ENCODE data around the gene TCEA2. TPM values are rescaled to one million over a fixed set of nuclear protein-coding genes. Genes with fewer than 3 reads are reported as not detected.

The TCEA2 gene
- 100 to 1,000 TPM in 1 of 2 donors, 10 to 100 TPM in 1; 64.3 to 110 TPM for total RNA-seq
- polyA plus RNA-seq (2013, experiment 1 of 2), result 82.9 TPM
- 77.1 TPM for polyA plus RNA-seq (2013, experiment 2 of 2)
- long read RNA-seq, experiment 1, transcript TCEA2-202 (10 exons, 1,235 nt), result major isoform, 20 of 36 reads
- long read RNA-seq, experiment 1, partial matches to known transcripts, result 2 of 36 reads
- long read RNA-seq, experiment 1, other reads (novel, unspliced or antisense), result 12 of 36 reads
- long read RNA-seq, experiment 2, transcript TCEA2-202 (10 exons, 1,235 nt), result major isoform, 103 of 153 reads
- long read RNA-seq, experiment 2, partial matches to known transcripts, result 6 of 153 reads
- long read RNA-seq, experiment 2, other reads (novel, unspliced or antisense), result 44 of 153 reads
- long read RNA-seq, experiment 3, transcript TCEA2-202 (10 exons, 1,235 nt), result major isoform, 12 of 23 reads
- long read RNA-seq, experiment 3, partial matches to known transcripts, result 3 of 23 reads
- long read RNA-seq, experiment 3, other reads (novel, unspliced or antisense), result 8 of 23 reads
- long read RNA-seq, experiment 4, transcript TCEA2-202 (10 exons, 1,235 nt), result major isoform, 13 of 31 reads
- long read RNA-seq, experiment 4, partial matches to known transcripts, result 9 of 31 reads
- long read RNA-seq, experiment 4, other reads (novel, unspliced or antisense), result 9 of 31 reads

- H3K36me3 Mint-ChIP-seq (ENCODE audit: low read depth), result no peaks in the 10 kb centered on the region
- H3K9me3 Mint-ChIP-seq, result no peaks in the 10 kb centered on the region
- H3K9me3 ChIP-seq (ENCODE audit: control insufficient read depth, low read length), result no peaks in the 10 kb centered on the region
- DNase-seq, result peak; percentile 97
- H3K4me1 Mint-ChIP-seq, result peaks cover 14% of the 10 kb centered on the region
- TF ChIP-seq, protein P1, sequence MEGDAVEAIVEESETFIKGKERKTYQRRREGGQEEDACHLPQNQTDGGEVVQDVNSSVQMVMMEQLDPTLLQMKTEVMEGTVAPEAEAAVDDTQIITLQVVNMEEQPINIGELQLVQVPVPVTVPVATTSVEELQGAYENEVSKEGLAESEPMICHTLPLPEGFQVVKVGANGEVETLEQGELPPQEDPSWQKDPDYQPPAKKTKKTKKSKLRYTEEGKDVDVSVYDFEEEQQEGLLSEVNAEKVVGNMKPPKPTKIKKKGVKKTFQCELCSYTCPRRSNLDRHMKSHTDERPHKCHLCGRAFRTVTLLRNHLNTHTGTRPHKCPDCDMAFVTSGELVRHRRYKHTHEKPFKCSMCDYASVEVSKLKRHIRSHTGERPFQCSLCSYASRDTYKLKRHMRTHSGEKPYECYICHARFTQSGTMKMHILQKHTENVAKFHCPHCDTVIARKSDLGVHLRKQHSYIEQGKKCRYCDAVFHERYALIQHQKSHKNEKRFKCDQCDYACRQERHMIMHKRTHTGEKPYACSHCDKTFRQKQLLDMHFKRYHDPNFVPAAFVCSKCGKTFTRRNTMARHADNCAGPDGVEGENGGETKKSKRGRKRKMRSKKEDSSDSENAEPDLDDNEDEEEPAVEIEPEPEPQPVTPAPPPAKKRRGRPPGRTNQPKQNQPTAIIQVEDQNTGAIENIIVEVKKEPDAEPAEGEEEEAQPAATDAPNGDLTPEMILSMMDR (conservative IDR thresholded peaks at IDR 0.05), result no peak
- no peaks in the 10 kb centered on the region for H3K4me1 ChIP-seq (ENCODE audit: control insufficient read depth, insufficient read depth, low read length)
- H3K27me3 ChIP-seq (ENCODE audit: control insufficient read depth, insufficient read depth, low read length, poor library complexity, severe bottlenecking), result no peaks in the 10 kb centered on the region
- H3K9ac ChIP-seq (ENCODE audit: extremely low read depth, low read length, poor library complexity, severe bottlenecking), result peak within 1 kb of the TSS; percentile 41
- H3K36me3 ChIP-seq (ENCODE audit: control insufficient read depth, insufficient read depth, low read length), result no peaks in the 10 kb centered on the region
- H3K4me3 Mint-ChIP-seq, result peak within 1 kb of the TSS; percentile 75
- H3K27ac Mint-ChIP-seq, result peak within 1 kb of the TSS; percentile 52
- H3K27ac ChIP-seq (ENCODE audit: low read depth, low read length), result no peak within 1 kb of the TSS
- 11 to 47% methylated on average over 7 to 85 of the region's 85 CpGs for WGBS, 2 experiments (ENCODE audit: insufficient coverage in 1 of 2, insufficient read length in 1 of 2)
- H3K27me3 Mint-ChIP-seq (ENCODE audit: insufficient read depth), result peaks cover 8% of the 10 kb centered on the region
- peak within 1 kb of the TSS; percentile 82 for H3K4me3 ChIP-seq (ENCODE audit: low read length)
Observed at GRCh38 chr20:64062596-64063388, at the start of gene TCEA2. Gene TCEA2, plus strand, starts transcription at chr20:64063198. Its CDS starts 115 bp downstream, at chr20:64063313.

GRCh38 chr20:64015635-64016034 lies 47.4 kb upstream of the TCEA2 start:
- no peaks in the 10 kb centered on the region for H3K9me3 Mint-ChIP-seq
- peaks cover 65% of the 10 kb centered on the region for H3K36me3 ChIP-seq (ENCODE audit: control insufficient read depth, insufficient read depth, low read length)
- no peaks in the 10 kb centered on the region for H3K4me1 ChIP-seq (ENCODE audit: control insufficient read depth, insufficient read depth, low read length)
- 93 to 100% methylated on average over 1 to 2 of the region's 2 CpGs for WGBS, 2 experiments (ENCODE audit: insufficient coverage in 1 of 2, insufficient read length in 1 of 2)
- H3K27ac ChIP-seq (ENCODE audit: low read depth, low read length), result no peak overlapping the region
- TF ChIP-seq, protein P1 (conservative IDR thresholded peaks at IDR 0.05), result no peak
- DNase-seq, result no peak
- H3K4me3 ChIP-seq (ENCODE audit: low read length), result no peak overlapping the region
- peaks cover 7% of the 10 kb centered on the region for H3K9me3 ChIP-seq (ENCODE audit: control insufficient read depth, low read length)
- H3K36me3 Mint-ChIP-seq (ENCODE audit: low read depth), result peaks cover 62% of the 10 kb centered on the region
- H3K27me3 Mint-ChIP-seq (ENCODE audit: insufficient read depth), result no peaks in the 10 kb centered on the region
- H3K27ac Mint-ChIP-seq, result no peak overlapping the region
- no peak overlapping the region for H3K4me3 Mint-ChIP-seq
- no peak overlapping the region for H3K9ac ChIP-seq (ENCODE audit: extremely low read depth, low read length, poor library complexity, severe bottlenecking)
- H3K27me3 ChIP-seq (ENCODE audit: control insufficient read depth, insufficient read depth, low read length, poor library complexity, severe bottlenecking), result no peaks in the 10 kb centered on the region
- H3K4me1 Mint-ChIP-seq, result no peaks in the 10 kb centered on the region
